ENCODE data around the gene ROBO4. TPM values are rescaled to one million over a fixed set of nuclear protein-coding genes. Genes with fewer than 3 reads are reported as not detected.

Gene ROBO4
- total RNA-seq, 1 experiment from 2014 or later, result not detected

GRCh38 chr11:124900464-124900863, 2.8 kb upstream of the ROBO4 start:
- Histone ChIP-seq H2AFZ (ENCODE audit: low read depth, low read length, poor library complexity, severe bottlenecking) (peak overlapping the region; percentile 24), H3K9me3 (ENCODE audit: control insufficient read depth in 1 of 2, insufficient read depth in 1 of 2, low read depth in 1 of 2, low read length in 2 of 2) (no peaks in the 10 kb centered on the region), H3K36me3 (ENCODE audit: control insufficient read depth in 1 of 2, insufficient read depth in 2 of 2, low read length in 2 of 2) (no peaks in the 10 kb centered on the region), H3K9ac (ENCODE audit: low read length) (no peak overlapping the region), H3K4me3 (replicated peaks in 1 of 2; ENCODE audit: low read depth in 1 of 2, low read length in 2 of 2) (peak overlapping the region in 1 of 2 experiments; percentile 21; a peak in 2 of 4 replicates), H3K27ac (ENCODE audit: low read depth, low read length) (no peak overlapping the region), H3K4me1 (ENCODE audit: control insufficient read depth in 1 of 2, insufficient read depth in 2 of 2, low read length in 2 of 2) (peaks cover 6 to 42% of the 10 kb centered on the region in 2 experiments), H3K4me2 (ENCODE audit: low read length) (peak overlapping the region; percentile 69), H3K79me2 (ENCODE audit: insufficient read depth, low read length) (no peaks in the 10 kb centered on the region), H3K9me2 (ENCODE audit: insufficient read depth) (0 out of 2 replicates have a peak, but pooled peaks cover 3% of the 10 kb centered on the region), H4K20me1 (ENCODE audit: insufficient read depth) (no peaks in the 10 kb centered on the region), H3K27me3 (ENCODE audit: insufficient read depth, low read length) (no peaks in the 10 kb centered on the region)
- ChIA-PET CTCF (interaction anchor here (1.3 to 1.6 kb wide), 2 partner anchors 12 to 24 kb away, joined by 3 to 4 read pairs; no protein-coding TSS in a partner anchor), RAD21 (ENCODE audit: low non-redundant PET in 1 of 2, low total read pairs in 2 of 2, uncharacterized antibody in 2 of 2, unreplicated experiment in 2 of 2) (no interaction called here), POLR2A (interaction anchor here (1.6 kb wide), 1 partner anchor 24 kb away, joined by 8 read pairs; no protein-coding TSS in a partner anchor)
- ATAC-seq (peak; percentile 82), DNase-seq (ENCODE audit: low read depth, low spot score) (peak; percentile 23)
- intact Hi-C loops (cut with micrococcal nuclease), result no loop called here
- no TSS peak for BruUV-seq (replicated peaks)
- no peak for TF ChIP-seq SRF (IDR thresholded peaks at IDR 0.05; ENCODE audit: low read depth)
- no peak for TF ChIP-seq CEBPB (IDR thresholded peaks at IDR 0.05; ENCODE audit: low read depth)
- TF ChIP-seq JUND (IDR thresholded peaks at IDR 0.05), result peak; percentile 79
- TF ChIP-seq CTCF (IDR thresholded peaks at IDR 0.05 in 2 of 3, conservative IDR thresholded peaks at IDR 0.05 in 1 of 3; ENCODE audit: borderline replicate concordance in 1 of 3, insufficient read depth in 1 of 3, low read depth in 2 of 3, low read length in 2 of 3), result no peak
- no peak for TF ChIP-seq REST (IDR thresholded peaks at IDR 0.05; ENCODE audit: low read depth)
- TF ChIP-seq EZH2 (IDR thresholded peaks at IDR 0.05), result no peak
- TF ChIP-seq ZBTB33 (IDR thresholded peaks at IDR 0.05; ENCODE audit: extremely low read depth, insufficient replicate concordance, low read length), result no peak
- TF ChIP-seq ATF3 (IDR thresholded peaks at IDR 0.05), result no peak
- TF ChIP-seq MAX (IDR thresholded peaks at IDR 0.05), result no peak
- no peak for TF ChIP-seq EZH2phosphoT487 (IDR thresholded peaks at IDR 0.05; ENCODE audit: borderline replicate concordance)
- TF ChIP-seq SP1 (IDR thresholded peaks at IDR 0.05; ENCODE audit: low read depth), result peak; percentile 57
- TF ChIP-seq SIN3A (IDR thresholded peaks at IDR 0.05; ENCODE audit: low read depth), result 0 out of 2 replicates have a peak, but pooled peaks have one; percentile 43
- no peak for TF ChIP-seq ZNF274 (IDR thresholded peaks at IDR 0.05; ENCODE audit: low read depth, low read length)
- TF ChIP-seq TCF7L2 (IDR thresholded peaks at IDR 0.05; ENCODE audit: borderline replicate concordance, extremely low read depth, insufficient read depth, insufficient read length), result peak; percentile 31
- no peak for TF ChIP-seq ZFX (IDR thresholded peaks at IDR 0.05)
- no peak for TF ChIP-seq YY1 (IDR thresholded peaks at IDR 0.05; ENCODE audit: extremely low read depth, insufficient replicate concordance, low read depth, low read length)
- TF ChIP-seq POLR2A (IDR thresholded peaks at IDR 0.05; ENCODE audit: borderline replicate concordance, extremely low read depth, insufficient read depth, insufficient read length), result no peak
- TF ChIP-seq CBX3 (IDR thresholded peaks at IDR 0.05; ENCODE audit: low read depth), result 0 out of 2 replicates have a peak, but pooled peaks have one; percentile 59
- no peak for TF ChIP-seq ELF1 (IDR thresholded peaks at IDR 0.05; ENCODE audit: borderline replicate concordance, low read depth)
- TF ChIP-seq RAD21 (IDR thresholded peaks at IDR 0.05; ENCODE audit: low read depth), result no peak
- TF ChIP-seq FOSL1 (IDR thresholded peaks at IDR 0.05; ENCODE audit: low read depth), result peak; percentile 86

All from HCT116 (cell line).